C4-2B (cell line): ENCODE data around the gene SERPINA6.

Source experiments
- CTCF ChIP-seq: fragments of 450-650 bp; conservative IDR thresholded peaks from 2 replicates; pipeline ENCODE4 v1.5.1; 2017; ENCODE audit warnings: mild to moderate bottlenecking
- ZFX ChIP-seq: fragments of 450-650 bp; IDR thresholded peaks from 2 replicates; pipeline ENCODE4 v1.6.1; 2017

GRCh38 chr14:94366146-94366915 is 43.2 kb upstream of the SERPINA6 start, which contains the start of gene SERPINA2:
- TF ChIP-seq CTCF, result no peak
- no peak for TF ChIP-seq ZFX
